Hypothalamus (tissue), 51 donors: ENCODE data around the gene PMM2.
A peak's percentile ranks its signal among the peaks of the same experiment; 100 is the strongest.

Experiments used
- DNase-seq, 51 donors: peaks; one replicate each; lab custom pipeline; 2025; lab: John Stamatoyannopoulos, UW

Gene PMM2

DNA sequence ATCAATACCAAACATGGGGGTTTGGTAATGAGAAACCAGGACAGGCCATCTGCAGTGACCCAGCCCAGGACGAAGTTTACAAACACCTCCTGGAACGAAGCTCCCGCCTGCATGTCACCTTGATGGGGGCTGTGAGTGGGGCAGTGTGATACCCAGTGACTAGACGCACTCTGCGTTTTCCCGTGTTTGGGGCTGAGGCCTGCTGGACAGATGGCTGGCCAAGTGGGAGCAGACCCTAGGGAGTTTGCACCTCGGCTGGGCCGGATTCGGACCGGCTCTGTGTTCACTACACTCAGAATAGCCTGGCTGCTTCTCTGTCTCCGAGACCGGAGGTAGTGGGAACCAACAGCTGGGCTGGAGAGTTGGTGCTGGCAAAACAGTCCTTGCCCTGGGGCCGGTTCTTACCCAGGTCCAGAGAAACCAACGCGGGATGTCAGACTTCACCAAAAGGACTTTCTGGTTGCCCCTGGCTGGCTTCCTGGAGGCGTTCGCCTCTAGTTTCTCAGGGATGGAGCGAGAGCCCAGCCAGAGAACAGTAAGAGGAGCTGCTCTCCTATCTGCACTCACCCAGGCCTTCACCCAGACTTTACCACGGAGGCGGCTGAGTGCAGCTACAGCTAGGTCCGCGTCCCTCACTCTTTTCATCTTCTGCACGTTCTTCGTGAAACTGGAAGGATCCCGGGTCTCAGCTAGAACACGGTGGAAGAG, 50.7 kb downstream of the PMM2 start:
- DNase-seq, result no peak

DNA sequence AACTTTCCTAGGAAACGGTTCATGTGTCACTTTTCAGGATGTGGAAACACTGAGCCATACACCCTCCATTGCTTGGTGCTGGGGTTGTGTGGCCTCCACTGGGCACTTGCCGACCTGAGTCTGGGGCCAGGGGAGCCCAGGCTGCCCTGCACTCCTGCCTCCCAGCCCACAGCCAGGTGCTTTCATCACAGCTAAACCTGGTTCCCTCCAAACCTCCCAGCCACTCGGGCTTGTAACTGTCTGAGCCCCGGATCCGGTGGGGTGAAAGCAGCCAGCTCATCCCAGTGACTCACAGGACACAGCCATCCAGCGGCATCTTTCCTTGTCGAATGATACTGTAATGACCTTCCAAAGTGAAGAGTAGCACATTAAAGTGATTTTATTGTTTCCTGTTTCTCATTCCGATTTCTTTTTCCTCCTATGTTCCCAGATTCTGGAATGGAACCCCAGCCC, 51.3 kb downstream of the PMM2 start:
- peak in 1 of 51 donors; percentile 18 for DNase-seq

DNA sequence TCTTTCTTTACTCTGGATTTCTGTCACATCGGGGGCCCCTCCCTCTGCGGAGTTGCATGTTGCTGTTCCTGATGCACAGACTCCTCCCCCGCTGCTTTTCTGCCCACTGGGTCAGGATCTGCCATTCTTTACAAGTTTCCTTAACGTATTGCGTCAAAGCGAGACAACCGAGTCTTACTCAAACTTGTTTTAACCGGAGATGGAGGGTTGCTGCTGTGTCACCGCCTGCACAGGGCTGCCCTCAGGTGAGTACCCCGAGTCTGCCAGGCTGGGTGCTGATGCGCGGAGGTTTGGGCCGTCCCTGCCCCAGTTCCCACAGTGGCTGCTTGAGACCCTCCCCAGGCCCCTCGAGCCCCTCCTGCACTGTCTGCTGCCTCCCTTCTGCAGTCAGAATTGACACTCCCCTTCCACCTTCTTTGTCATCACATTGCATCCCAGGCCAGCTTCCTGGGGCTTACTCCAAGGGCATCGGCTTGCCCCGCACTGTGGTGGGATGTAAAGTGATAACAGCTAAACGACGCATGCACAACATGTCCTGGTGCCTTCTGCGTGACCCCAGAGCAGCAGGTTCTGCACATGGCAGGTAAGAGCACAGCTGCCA, 51.9 kb downstream of the PMM2 start:
- no peak for DNase-seq

DNA sequence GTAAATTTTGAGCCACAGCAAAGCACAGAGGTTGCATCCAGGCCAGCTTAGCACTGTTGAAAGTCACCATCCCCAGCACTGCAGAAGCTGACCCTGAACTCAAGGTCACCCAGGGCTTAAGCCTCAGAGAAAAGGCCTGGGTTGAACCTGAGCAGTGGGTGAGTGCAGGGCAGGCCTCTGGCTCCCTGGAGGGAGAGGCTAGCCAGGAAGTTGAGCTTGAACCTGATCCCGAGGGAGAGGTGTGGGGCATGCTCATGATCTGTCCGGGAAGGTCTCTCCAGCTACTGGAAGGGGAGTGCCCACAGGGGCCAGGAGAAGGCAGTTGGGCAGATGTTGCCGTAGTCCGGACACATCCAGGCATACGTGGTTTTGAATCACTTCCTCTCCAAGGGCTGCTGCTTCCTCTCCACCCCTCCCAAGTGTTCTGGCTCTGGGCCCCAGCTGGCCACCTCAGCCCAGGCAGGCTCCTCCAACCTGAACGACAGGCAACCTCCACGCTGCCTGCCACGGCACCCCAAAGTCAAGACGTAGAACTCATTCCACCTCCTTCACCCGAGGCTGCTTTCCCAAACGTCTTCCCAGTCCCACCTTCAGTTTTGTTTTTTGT, 52.7 kb downstream of the PMM2 start:
- no peak for DNase-seq

DNA sequence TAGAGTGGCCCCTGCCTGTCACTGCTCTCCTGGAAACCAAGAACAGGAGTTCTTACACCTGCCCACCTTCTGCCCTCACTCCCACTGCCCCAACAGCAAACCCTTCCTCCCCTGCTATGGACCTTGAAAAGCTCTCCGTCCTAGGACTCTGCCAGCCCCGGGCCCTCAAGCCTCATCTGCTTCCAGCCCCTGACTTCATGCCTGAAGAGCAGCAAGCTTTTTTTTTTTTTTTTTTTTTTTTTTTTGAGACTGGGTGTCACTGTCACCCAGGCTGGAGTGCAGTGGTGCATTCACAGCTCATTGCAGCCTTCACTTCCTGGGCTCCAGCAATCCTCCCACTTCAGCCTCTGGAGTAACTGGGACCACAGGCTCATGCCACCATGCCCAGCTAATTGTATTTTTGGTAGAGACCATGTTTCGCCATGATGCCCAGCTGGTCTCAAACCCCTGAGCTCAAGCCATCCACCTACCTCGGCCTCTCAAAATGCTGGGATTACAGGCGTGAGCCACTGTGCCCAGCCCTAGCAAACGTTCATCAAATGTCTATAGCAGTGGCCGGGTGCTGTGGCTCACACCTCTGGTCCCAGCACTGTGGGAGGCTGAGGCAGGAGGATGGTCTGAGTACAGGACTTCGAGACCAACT, 54.2 kb downstream of the PMM2 start:
- no peak for DNase-seq

DNA sequence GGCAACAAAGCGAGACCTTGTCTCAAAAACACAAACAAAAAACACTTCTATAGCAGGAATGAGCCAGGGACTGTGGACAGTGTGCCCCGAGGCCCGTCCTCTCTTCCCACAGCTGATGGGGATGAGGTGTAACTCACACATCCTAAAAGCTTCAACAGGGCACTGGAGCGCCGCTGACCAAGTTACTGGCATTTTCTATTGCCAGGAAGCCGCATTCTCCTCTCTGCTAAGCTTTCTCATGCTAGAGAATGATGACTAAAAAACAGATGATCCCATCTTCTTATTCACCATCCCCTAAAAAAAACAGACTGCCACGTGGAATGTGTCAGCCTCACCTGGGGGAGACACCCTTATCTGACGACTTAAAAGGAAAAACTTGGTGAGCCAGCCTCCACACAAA, 54.9 kb downstream of the PMM2 start:
- peak in 1 of 51 donors; percentile 21 for DNase-seq

DNA sequence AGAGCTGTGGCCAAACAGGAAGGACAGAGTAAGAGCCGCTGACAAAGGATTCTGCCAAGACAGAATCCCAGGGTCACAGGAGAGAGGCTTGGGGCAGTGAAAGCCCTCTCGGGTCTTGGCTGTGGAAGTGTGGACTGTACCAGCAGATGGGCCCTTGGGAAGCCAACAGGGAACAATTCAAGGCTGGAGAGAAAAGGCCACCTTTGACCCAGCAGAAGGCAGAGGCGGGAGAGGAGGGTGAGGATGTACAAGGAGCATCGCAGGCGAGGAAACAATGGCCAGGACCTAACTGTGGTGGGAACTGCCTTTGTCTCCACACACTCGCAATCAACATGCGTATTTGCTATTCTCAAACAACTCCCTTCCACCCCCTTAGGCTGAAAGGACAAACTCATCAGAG, 55.5 kb downstream of the PMM2 start:
- no peak for DNase-seq

DNA sequence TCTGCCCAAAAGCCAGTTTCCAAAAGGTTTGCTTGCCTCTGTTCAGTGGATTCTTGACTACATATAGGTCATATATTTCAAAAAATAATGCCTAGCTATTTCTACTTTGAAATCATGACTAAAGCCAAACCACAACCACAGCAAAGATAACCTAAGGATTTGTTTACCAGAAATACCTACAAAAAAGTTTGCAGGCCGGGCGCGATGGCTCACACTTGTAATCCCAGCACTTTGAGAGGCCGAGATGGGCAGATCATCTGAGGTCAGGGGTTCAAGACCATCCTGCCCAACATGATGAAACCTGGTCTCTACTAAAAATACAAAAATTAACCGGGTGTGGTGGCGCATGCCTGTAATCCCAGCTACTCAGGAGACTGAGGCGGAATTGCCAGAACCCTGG, 56.0 kb downstream of the PMM2 start:
- no peak for DNase-seq

DNA sequence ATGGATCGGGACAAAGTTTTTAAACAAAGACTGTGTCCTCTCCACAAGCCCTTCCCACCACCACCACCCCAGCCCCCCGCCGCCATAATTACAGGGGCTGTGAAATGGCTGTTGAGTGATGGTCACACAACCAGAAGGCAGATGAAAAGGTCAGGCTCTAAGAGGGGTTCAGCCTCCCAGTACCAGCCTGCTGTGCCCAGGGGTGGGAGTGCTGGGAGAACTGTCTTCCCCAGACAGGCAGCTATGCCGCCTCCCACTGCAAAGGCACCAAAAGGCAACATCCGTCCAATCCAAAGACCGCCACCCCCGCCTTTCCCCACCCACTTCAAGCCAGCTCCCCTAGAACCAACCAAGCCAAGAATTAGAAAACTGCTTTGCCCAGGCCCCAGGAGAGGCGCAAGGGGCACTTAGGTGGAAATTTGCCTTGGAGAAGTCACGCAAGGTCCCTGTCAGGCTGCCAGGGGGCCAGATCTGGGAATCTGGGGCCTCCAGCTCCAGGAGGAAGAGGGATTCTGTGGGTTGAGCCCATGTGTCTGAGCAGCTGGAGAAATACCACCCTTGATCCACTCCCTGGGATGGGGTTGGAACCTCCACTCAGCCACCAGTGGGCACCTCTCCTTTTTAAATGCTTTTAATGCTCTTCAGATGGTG, 56.8 kb downstream of the PMM2 start:
- DNase-seq, result no peak

DNA sequence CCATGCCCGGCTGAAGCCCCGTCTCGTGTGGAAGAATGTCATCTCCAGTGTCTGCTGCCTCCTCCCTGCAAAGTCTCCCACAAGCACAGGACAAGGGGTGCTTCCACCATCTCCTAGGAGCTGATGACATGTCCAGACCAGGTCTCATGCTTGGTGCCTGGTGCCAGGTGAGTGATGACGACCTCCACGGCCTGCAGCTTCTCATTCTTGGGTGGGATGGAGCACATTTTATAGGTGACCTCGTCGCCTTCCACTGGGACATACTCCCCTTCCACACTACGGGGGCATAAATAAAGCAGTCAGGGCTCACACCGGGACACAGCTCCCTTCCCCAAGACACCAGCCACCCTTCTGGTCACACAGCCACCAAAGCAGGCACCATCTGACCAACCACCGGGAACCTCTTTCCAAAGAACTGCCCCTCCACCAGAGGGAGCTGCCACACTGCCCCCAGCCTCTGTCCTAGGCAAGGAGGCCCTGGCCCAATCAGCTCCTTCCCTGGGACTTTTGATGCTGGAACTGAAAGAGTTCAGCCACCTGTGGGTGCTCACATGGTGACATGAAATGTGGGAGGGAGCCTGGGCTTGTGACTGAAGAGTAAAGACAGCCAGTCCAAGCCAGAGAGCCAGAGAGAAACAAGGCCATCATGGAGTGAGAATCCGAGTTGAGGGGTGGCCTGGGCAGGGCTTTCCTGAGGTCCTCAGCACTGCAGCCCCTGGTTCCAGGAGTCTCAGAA, 57.6 kb downstream of the PMM2 start:
- no peak for DNase-seq

DNA sequence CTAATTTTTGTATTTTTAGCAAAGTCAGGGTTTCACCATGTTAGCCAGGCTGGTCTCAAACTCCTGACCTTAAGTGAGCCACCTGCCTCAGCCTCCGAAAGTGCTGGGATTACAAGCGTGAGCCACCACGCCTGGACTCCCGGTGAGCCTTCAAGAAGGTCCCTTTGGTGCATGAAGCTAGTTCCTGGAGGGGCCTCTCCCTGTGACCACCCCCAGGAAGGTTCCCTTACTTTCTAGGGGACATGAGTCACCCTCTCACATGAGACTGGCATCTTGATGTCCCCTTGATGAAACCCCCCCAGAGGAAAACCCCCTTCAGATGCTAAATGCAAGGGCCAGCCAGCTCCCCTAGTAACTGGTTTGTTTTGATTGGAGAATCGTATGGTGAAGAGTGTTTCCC, 58.3 kb downstream of the PMM2 start:
- no peak for DNase-seq

DNA sequence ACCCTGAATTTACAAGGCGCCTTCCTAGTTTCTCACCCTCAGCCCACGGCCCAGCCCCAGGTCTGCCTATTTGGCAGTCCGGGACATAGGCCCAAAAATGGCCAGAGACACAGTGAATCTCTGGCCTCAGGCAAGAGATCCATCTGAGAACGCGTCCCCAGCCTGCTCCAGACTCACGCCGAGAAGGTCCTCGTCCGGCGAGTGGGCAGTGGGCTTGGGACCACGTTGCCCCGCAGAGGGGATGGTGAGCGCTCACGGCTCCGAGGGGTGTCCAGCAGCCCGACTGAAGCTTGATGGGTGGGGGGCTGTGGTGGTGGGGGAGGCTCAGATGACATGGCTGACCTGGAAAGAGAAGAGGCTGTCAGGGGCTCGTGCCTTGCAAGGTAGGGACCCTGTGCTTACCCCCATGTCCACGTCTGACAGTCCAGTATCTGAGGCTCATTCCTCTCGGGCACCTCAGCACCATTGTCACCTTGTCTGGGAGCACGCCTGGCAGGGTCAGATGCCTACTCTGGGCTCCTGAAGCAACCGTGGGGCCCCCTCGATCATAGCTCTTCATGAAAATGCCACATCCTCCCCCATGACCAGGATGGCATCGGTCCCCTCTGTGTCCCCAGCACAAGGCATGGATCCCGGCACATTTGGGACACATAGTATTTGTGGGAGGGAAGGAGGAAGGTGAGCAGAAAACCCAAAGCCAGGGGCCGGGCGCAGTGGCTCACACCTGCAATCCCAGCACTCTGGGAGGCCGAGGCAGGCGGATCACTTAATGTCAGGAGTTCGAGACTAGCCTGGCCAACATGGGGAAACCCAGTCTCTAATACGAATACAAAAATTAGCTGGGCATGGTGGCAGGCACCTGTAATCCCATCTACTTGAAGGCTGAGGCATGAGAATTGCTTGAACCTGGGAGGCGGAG, 61.6 kb downstream of the PMM2 start:
- no peak for DNase-seq

DNA sequence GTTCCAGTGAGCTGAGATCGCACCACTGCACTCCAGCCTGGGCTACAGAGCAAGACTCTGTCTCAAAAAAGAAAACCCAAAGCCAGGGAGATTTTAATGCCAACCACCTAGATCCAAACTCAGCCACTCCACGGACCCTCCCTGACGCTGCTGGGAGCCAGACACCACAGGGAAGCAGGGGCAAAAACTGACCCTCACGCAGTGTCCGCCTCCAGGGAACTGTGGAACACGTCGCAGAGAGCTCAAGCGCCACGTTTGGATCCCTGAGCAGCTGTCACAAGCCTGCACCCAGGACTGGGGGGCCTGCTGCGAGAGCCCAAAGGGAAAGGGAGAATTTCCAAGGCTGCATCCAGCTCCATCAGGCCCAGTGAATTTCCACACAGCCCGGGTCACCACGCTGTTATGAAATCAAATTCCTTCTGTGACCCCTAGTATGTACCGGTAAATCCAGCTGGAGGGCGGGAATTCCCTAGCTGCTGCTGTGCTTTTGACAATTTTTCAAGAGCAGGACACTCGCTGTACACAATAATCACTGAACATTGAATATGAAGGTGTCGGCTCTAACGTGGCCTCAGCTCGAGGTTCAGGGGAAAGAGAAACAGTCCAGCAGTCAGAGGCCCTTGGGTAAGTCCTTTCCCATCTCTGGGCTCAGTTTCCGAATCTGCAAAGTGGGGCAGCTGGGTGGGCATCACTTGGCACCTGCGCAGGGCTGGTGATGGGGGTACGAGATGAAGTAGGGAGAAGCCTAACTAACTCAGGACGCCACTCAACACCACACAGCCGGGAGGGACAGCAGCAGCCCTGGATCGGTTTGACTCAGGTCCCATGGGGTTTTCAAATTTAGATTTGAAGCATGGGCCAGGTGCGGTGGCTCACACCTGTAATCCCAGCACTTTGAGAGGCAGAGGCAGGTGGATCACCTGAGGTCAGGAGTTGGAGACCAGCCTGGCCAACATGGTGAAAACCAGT, 62.6 kb downstream of the PMM2 start:
- DNase-seq, result no peak

DNA sequence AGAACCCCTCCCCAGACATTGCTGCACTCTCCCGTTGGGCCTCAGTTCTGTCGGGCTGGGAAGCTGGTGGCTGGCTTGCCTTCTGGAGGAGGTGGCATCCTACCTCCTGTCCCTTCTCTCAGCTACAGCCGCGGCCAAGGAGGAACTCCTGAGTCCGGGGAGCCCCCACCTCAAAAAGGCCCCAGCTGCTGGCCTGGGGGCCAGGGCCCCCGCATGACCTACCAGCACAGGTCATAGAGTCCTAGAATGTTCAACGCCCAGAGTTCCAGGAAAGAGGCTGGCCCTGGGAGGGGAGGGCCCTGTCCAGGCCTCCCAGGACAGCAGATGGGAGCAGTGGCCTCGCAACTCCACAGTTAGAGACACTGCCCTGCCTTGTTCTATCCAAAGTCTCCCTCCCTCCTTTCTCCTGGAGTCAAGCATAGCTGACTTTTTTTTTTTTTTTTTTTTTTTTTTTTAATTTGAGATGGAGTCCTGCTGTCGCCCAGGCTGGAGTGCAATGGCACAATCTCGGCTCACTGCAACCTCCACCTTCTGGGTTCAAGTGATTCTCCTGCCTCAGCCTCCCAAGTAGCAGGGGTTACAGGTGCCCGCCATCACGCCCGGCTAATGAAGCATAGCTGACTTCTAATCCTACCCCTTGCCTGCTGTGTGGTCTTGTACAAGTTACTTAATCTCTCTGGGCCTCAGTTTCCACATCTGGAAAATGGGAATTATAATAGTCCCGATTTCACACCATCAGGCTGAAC, 64.1 kb downstream of the PMM2 start:
- peak in 3 of 51 donors; percentile 10 to 33 (median 12) for DNase-seq

DNA sequence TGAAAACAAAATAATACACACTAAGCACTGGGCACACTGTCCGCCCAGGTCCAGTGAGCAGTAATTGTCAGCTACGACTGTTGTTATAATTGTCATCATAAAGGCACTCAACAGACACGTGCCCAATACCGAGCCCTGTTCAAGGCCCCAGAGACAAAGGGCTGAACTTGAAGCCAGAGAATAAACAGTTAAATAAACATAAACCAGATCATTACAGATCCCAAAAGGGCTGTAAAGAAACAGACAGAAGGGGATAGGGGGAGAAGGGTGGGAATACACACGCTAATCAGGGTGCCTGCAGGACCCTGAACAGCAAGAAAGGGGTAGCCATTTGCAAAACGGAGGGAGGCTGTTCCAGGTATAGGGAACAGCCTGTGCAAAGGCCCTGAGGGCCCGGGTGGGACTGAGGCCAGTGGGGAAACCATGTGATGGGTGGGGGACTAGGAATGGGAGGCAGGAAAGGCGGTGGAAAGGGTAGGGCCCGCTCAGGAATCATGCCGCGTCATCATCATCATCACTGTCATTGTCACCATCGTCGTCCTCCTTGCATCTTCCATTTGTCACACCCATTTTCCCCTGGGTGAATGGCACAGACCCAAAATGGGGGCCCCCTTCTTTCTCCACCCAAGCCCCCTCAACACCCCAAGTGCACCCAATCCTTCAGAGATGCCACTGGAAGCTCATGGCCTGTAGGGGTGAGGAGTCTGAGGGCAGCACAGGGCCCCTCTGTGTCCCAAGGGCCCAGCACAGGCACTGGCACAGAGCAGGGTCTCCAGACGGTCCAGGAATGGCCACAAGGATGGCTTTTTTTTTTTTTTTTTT, 64.9 kb downstream of the PMM2 start:
- no peak for DNase-seq

DNA sequence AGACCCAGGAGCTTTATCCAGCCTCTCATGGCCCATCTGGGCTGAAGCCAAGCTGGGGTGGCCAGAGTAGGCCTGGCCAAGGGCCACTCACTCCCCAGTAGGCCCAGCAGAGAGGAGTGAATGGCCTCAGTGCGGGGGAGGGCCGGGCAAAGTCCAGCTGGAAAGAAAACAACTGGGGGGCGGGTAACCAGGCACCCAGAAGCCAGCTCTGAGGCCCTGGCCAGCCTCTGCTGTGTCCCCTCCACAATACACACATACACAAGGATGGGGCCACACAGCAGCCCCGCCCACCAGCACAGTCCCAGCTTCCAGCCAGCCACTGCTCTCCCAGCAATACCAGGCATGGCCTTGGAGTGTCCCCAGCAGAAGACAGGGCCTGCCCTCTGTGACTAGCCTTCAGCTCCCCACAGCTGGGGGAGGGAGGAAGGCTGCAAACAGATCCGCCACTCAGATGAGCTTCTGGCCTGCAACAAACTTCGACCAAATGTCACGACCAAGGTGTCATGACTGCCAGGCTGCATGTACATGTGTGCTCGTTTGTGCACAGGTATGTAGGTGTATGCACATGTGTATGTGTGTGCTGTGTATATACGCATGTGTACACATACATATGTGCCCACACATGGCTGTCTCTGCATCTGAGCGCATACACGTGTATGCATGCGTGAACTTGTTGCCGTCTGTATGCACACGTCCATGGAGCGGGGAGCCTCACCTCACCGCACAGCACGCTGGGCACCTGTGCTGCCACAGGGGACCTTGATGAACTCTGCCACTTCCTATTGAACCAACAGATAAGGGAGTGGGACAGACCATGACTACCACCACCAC, 66.2 kb downstream of the PMM2 start:
- DNase-seq, result peak in 49 of 51 donors; percentile 21 to 96 (median 82)
